MM.1S (cell line): Measurements from ENCODE around the gene PCTP.

Source experiments
- EZH2 ChIP-seq: fragments of 300-600 bp; sonication (generic); optimal IDR thresholded peaks from 2 replicates; pipeline ENCODE3; 2017; ENCODE audit warnings: low read depth, mild to moderate bottlenecking, antibody characterized with exemption, low read length, mixed read lengths
- EZH2phosphoT487 ChIP-seq: fragments of 300-600 bp; sonication (generic); IDR thresholded peaks from 2 replicates; pipeline ENCODE4 v1.6.1; 2018; ENCODE audit warnings: antibody characterized with exemption, low read length
- TF ChIP-seq, protein P1 (sequence below): fragments of 300-600 bp; sonication (generic); IDR thresholded peaks from 2 replicates; pipeline ENCODE4 v1.5.1; 2016; ENCODE audit warnings: antibody characterized with exemption, low read length, mixed read lengths

DNA sequence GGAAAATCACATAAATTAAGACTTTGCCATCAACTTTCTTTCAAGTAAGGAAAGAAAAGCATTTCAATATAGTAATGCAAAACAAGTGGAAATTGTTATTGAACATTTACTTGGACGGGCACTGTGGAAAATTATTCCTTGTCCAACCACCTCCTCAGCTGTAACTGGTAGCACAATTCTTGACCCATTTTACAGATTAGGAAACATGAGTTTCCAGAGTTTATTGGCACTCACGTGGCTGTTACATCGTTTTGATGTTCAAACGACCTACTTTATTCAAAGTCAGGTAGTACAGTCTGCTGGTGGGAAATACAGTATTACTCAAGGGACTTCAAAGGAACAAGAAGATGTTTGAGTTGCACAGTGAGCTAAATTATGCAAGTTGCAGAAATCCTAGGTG is 866 bp upstream of the PCTP start:
- TF ChIP-seq, protein P1, sequence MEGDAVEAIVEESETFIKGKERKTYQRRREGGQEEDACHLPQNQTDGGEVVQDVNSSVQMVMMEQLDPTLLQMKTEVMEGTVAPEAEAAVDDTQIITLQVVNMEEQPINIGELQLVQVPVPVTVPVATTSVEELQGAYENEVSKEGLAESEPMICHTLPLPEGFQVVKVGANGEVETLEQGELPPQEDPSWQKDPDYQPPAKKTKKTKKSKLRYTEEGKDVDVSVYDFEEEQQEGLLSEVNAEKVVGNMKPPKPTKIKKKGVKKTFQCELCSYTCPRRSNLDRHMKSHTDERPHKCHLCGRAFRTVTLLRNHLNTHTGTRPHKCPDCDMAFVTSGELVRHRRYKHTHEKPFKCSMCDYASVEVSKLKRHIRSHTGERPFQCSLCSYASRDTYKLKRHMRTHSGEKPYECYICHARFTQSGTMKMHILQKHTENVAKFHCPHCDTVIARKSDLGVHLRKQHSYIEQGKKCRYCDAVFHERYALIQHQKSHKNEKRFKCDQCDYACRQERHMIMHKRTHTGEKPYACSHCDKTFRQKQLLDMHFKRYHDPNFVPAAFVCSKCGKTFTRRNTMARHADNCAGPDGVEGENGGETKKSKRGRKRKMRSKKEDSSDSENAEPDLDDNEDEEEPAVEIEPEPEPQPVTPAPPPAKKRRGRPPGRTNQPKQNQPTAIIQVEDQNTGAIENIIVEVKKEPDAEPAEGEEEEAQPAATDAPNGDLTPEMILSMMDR = no peak
- TF ChIP-seq EZH2phosphoT487 (no peak), EZH2 (no peak)
